RKO (cell line): ENCODE measurements around the gene YIPF5.

Experiments used
- DNase-seq: peaks from one replicate; pipeline ENCODE4 v3.0.0-alpha.2; 2016; ENCODE audit warnings: low spot score

YIPF5 gene

GRCh38 chr5:144125163-144125726 lies 45.2 kb downstream of the YIPF5 start:
- no peak for DNase-seq

GRCh38 chr5:144122641-144123040 lies 47.8 kb downstream of the YIPF5 start:
- DNase-seq = no peak

GRCh38 chr5:144122081-144122480 lies 48.4 kb downstream of the YIPF5 start:
- DNase-seq = no peak

GRCh38 chr5:144121577-144121976 lies 48.9 kb downstream of the YIPF5 start:
- no peak for DNase-seq

- no peak for DNase-seq
Observed at GRCh38 chr5:144120661-144121180, 49.7 kb downstream of the YIPF5 start.

- no peak for DNase-seq
Observed at GRCh38 chr5:144117412-144117811, 53.0 kb downstream of the YIPF5 start.

- DNase-seq = no peak
Observed at GRCh38 chr5:144114571-144114970, 55.9 kb downstream of the YIPF5 start.
